Measurements from ENCODE around the gene MTHFSD. TPM values are rescaled to one million over a fixed set of nuclear protein-coding genes. Genes with fewer than 3 reads are reported as not detected.

The MTHFSD gene
- total RNA-seq, 4 donors from 2014 or later = 22.7 to 40.8 (median 25.4) TPM

- Histone ChIP-seq H3K4me1 (peaks cover 0 to 55% (median 10%) of the 10 kb centered on the region in 4 donors), H3K36me3 (no peaks in the 10 kb centered on the region), H3K27me3 (peaks cover 0 to 100% of the 10 kb centered on the region in 2 donors), H3K27ac (no peak overlapping the region), H3K4me3 (no peak overlapping the region), H3K9me3 (no peaks in the 10 kb centered on the region)
- no peak for TF ChIP-seq CTCF (IDR thresholded peaks at IDR 0.05)
- no peak for TF ChIP-seq POLR2A (IDR thresholded peaks at IDR 0.05)
- no peak for TF ChIP-seq EP300 (IDR thresholded peaks at IDR 0.05)
- 29 to 30% methylated on average over 3 to 8 of the region's 9 CpGs for WGBS, 2 donors
- no peak for DNase-seq (ENCODE audit: low spot score in 2 of 2)
Observed at GRCh38 chr16:86492961-86493629, 61.9 kb downstream of the MTHFSD start.

DNA sequence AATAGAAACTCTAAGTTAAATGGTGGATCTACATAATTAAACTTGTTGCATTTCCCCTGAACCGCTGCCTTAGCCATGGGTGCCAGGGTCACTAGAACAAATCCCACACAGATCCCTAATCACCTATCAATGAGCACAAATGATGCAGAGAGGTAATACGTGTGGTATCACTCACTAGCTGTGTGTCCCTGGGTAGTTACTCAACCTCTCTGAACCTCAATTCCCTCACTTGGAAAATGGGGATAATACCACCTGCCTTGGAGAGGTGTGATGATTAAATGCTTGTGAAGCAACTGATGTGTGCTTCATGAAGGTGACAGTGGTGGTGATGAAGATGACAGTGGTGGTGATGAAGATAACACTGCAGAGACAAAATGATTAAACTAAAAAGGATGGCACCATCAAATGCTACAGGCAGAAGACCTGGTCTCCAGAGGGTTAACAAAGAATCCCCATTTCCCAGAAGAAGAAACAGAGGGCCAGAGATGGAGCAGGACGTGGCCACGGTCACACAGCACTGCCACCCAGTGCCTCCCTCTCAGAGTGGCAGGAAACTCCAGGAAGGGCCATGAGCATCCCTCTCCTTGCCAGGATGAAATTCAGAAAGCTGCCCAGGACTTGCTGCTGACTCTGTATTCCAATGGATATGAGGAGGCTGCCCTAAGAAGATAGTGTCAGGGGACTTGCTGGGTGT, 62.6 kb downstream of the MTHFSD start:
- H3K4me1 ChIP-seq = peaks cover 0 to 48% (median 10%) of the 10 kb centered on the region in 4 donors
- TF ChIP-seq POLR2A (IDR thresholded peaks at IDR 0.05) (no peak), CTCF (IDR thresholded peaks at IDR 0.05) (no peak), EP300 (IDR thresholded peaks at IDR 0.05) (no peak)
- no peaks in the 10 kb centered on the region for H3K36me3 ChIP-seq
- H3K27me3 ChIP-seq = peaks cover 0 to 100% of the 10 kb centered on the region in 2 donors
- WGBS, 2 donors = 55 to 57% methylated on average over 4 of the region's 4 CpGs
- H3K4me3 ChIP-seq = no peak overlapping the region
- no peak overlapping the region for H3K27ac ChIP-seq
- DNase-seq (ENCODE audit: low spot score in 2 of 2) = no peak
- H3K9me3 ChIP-seq = no peaks in the 10 kb centered on the region

- no peak for DNase-seq (ENCODE audit: low spot score in 2 of 2)
- Histone ChIP-seq H3K27me3 (peaks cover 0 to 100% of the 10 kb centered on the region in 2 donors), H3K4me1 (peaks cover 0 to 40% (median 7%) of the 10 kb centered on the region in 4 donors), H3K27ac (peak overlapping the region in 2 of 4 donors; percentile 57 to 63), H3K36me3 (no peaks in the 10 kb centered on the region), H3K4me3 (no peak overlapping the region), H3K9me3 (no peaks in the 10 kb centered on the region)
- 42 to 48% methylated on average over 7 of the region's 7 CpGs for WGBS, 2 donors
- TF ChIP-seq CTCF (IDR thresholded peaks at IDR 0.05) (no peak), EP300 (IDR thresholded peaks at IDR 0.05) (peak in 1 of 2 donors; percentile 6)
Observed at GRCh38 chr16:86491640-86492023, 63.4 kb downstream of the MTHFSD start.

GRCh38 chr16:86490859-86491639, 64.0 kb downstream of the MTHFSD start:
- no peak for TF ChIP-seq EP300 (IDR thresholded peaks at IDR 0.05)
- TF ChIP-seq POLR2A (IDR thresholded peaks at IDR 0.05) = no peak
- TF ChIP-seq CTCF (IDR thresholded peaks at IDR 0.05) = no peak
- H3K36me3 ChIP-seq = no peaks in the 10 kb centered on the region
- DNase-seq (ENCODE audit: low spot score in 2 of 2) = no peak
- peak overlapping the region in 2 of 4 donors; percentile 57 to 63 for H3K27ac ChIP-seq
- H3K4me1 ChIP-seq = peaks cover 0 to 34% (median 7%) of the 10 kb centered on the region in 4 donors
- peaks cover 0 to 100% of the 10 kb centered on the region in 2 donors for H3K27me3 ChIP-seq
- 60 to 61% methylated on average over 13 of the region's 13 CpGs for WGBS, 2 donors
- H3K4me3 ChIP-seq = no peak overlapping the region
- no peaks in the 10 kb centered on the region for H3K9me3 ChIP-seq

Measured in tibial nerve (tissue), 4 donors.